ENCODE data around the gene TYRO3.
A peak's percentile ranks its signal among the peaks of the same experiment; 100 is the strongest.

The TYRO3 gene

DNA sequence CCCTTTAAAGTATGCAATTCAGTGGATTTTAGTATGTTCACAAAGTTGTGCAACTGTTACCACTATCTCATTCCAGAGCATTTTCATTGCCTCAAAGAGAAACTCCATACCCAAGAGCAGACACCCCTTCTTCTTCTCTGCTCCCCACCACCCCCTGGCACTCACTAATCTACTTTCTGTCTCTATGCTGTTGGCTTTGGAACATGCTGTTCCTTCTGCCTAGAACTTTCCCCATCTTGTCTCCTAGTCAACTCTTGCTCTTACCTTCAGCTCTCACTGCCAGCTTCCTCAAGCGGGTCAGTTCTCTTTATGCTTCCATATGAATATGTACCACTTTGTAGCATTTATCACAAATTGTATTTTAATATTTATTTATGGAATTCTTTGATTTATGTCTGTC, 50.1 kb downstream of the TYRO3 start:
- no peak for DNase-seq

DNA sequence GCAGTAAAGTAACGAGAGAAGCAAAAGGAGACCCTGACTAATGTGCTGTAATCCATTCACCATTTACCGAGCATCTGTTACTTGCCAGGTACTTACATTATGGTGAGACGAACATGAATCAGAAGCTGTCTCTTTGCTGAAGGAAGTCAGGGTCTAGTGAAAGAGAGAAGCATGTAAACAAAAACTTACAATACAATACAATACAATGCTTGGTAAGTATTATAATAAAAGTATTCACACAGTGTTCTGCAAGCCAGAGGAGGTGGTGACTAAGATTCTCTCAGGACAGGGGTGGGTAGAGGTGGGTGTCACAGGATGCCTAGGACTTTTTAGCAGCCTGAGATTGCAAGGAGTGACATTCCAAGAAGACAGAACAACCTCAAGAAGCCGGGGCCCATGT, 51.0 kb downstream of the TYRO3 start:
- DNase-seq: no peak

DNA sequence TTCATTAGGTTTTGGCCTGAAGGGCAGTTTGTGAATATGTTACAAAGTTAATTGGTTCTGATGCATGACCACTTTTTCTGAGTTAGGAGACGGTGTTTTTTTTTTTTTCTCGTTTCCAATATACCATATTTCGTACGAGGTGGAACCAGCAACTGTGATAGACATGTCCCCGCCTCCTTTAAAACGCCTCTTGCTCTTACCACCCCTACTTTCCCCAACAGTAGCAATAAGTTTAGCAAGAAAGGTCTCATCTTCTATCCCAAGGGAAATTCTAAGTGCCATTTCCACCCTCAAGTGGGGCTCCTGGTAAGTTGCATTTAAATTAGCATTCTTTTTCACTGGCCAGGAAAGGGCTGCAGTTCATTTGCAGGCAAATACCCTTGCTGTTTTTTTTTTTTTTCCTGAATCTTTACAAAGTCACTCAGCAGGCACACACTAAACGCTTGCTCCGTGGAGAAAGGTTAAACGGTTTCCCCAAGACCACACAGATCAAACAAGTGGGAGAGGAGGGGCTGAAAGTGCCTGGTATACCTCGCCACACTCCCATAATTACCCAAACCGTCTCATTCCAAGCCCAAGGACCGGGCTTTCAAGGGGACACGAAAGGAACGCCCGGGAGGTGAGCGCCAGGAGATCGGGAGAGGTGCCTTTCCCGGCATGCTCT, 61.7 kb downstream of the TYRO3 start:
- no peak for DNase-seq

DNA sequence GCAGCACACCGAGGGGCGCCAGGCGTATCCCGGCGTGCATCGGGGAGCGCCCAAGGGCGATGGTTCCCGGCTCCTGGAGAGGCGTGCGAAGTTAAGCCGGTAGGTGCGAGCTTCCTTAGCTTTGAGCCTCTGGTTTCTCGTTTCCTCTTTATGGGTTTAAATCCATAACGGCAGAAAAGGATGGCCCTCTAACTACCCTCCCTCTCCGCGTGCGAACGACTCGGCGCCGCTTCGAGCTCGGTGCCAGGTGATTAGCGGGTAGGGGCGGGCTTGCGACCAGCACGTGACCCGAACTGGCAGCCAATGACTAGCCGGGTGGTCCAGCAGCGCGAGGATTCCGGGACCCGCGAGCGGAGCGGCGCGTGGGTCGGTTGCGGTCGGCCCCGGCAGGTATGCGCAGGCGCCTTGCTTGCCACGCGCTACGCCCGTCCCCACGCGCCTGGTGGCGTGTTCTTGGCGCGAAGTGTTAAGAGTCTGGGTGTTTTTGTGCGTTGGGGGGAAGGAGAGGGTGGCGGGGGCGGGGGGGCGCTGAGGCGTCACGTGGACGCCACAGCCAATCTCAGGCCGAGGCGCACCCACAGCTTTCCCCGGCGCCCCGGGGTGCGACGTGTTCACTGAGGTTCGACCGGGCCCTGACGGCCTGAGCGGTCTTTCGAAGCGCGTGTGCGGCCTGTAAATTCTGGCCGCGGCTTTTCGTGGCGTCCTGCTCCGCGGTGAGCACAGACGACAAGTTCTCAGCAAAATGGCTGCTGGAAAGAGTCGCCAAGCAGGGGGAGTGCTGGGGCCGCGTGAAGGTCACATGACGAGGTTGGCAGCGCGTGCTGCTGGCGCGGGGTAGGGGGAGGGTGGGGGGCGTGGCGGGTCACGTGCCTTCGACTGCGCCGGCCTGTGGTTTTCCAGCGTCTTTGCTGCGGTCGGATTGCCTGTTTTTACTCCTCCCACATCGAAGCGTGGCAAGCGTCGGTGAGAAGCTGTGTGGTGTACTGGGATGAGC, 62.5 kb downstream of the TYRO3 start:
- peak; percentile 83 for DNase-seq

DNA sequence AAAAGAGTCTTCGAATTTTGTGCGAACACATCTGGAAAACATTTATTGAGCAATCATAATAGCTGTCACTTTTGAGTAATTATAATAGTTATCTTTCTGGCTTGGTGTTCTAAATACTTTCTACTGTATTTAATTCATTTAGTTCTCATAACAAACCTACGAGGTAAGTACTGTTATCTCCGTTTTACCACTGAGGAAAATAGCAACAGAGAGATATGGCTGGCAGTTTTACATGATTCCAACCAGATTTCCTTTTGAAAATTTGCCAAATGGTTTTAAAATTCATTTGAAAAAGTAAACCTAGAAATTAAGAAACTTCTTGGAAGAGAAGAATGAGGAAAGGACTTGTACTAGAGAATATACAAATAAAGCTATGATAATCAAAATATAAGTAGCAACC, 63.9 kb downstream of the TYRO3 start:
- no peak for DNase-seq

DNA sequence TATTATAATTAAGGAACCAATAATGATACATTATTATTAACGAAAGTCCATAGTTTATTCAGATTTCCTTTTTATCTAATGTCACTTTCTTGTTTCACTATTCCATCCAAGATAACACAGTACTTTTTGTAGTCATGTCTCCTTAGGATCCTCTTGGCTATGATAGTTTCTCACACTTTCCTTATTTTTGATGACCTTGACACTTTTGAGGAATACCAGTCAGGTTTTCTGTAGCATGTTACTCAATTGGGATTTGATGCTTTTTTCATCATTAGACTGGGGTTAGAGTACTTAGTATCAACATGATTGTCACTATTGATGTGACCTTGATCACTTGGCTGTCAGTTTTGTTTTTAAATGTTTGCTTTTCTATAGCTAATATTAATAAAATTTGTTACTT, 68.2 kb downstream of the TYRO3 start:
- no peak for DNase-seq

DNA sequence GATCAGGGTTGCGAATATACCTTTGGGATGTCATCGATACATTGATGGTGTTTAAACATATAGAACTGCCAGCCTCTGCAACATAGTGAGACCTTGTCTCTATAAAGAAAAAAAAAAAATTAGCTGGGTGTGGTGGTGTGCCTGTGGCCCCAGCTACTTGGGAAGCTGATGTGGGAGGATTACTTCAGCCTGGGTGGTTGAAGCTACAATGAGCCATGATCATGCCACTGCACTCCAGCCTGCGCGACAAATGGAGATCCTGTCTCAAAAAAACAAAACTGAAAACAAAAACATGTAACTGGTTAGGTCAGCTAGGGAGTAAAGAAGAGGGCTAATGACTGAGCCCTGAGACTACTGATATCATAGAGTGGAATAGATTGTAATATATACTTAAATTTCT, 70.5 kb downstream of the TYRO3 start:
- no peak for DNase-seq

DNA sequence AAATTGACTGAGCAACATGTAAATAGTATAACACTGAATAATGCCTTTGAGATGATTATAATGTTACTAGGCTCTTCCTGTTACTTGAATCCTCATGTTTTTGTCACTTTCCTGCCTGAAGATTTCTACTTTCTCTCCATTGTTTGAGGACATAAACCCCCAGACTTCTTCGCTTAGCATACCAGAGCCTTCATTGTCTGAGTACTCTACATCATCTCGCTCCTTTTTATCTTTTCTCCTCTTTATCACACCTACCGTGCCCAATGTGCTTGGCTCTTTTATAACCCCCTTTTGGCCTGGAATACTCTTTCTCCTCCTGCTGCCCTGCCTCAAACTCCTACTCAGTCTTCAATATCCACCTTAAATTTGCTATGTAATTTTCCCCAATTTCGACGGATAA, 70.9 kb downstream of the TYRO3 start:
- no peak for DNase-seq

DNA sequence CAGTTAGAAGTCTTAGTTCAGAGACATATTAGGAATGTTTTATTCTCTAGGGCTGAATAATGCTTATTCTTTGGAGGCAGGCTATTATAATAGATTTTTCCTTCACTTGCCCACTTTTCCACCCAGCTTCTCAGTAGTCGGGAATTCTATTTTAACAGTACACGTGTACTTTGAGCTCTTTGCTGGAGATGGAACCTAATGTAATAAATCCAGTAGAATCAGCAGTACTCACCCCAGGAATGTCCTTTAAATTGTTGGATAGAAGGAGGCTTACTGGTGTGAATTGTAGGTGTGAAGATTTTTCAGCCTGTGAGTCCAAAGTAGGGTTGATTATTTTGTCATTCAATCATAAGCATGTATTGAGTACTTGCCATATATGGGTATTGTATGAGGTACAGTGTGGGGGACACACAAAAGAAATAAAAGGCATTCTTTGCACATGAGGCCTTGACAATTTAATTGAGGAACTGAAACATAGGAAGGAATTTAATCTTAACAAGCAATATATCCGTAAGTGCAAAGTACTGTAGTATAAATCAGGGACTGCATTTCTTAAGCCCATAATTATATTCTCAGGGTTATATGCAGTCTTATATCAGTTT, 71.7 kb downstream of the TYRO3 start:
- no peak for DNase-seq

DNA sequence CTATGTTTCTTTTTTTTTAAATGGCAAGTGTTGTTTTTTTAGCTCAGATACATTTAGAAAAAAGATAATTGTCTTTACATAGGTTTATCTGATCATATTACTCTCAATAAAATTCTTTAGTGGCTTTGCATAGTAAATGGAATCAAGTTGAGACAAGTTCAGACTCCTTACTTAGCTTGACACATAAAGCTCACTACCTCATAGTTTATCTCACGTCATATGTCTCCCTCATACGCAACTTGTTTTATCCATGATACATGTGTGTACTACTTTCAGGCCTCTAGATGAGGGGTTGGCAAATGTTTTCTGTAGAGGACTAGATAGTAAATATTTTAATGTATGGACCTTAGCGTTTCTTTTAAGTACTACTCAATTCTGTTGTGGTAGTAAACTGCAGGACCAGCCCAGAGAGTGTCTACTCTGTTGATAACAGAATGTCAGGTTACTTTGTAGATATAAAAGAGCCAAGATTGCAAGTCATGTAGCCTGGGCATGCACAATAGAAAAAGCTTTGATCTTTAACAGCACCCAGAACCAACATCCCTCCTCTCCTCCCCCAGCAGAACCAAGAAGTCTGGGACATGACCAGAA, 73.0 kb downstream of the TYRO3 start:
- no peak for DNase-seq

Measured in NCI-H1092 treated with DMSO at 0.1 percent for 48 hours (cell line).